H9 (cell line): ENCODE results near the gene ANKRD65. TPM values are rescaled to one million over a fixed set of nuclear protein-coding genes. Genes with fewer than 3 reads are reported as not detected.

Source experiments
- DNase-seq: peaks from one replicate; pipeline ENCODE4 v3.0.0-alpha.2; 2017
- H2AFZ ChIP-seq: one replicate; pipeline ENCODE4 v1.6.1; 2013; ENCODE audit warnings: mild to moderate bottlenecking, low read length, control low read depth, moderate library complexity
- H2AK5ac ChIP-seq: 2 replicates; pipeline ENCODE4 v1.6.1; 2013; ENCODE audit warnings: low read length, control low read depth, mixed read lengths; ENCODE audit not compliant: insufficient read length
- H2BK120ac ChIP-seq: one replicate; pipeline ENCODE4 v1.6.1; 2013; ENCODE audit warnings: low read depth, mild to moderate bottlenecking, low read length, control low read depth, inconsistent platforms; ENCODE audit not compliant: poor library complexity, severe bottlenecking
- H2BK12ac ChIP-seq: 2 replicates; pipeline ENCODE4 v1.6.1; 2013; ENCODE audit warnings: low read length, control low read depth, mixed read lengths, low read depth; ENCODE audit not compliant: insufficient read length
- H2BK15ac ChIP-seq: 2 replicates; pipeline ENCODE4 v1.6.1; 2013; ENCODE audit warnings: low read depth, low read length, control low read depth
- H2BK20ac ChIP-seq: one replicate; pipeline ENCODE4 v1.6.1; 2013; ENCODE audit warnings: low read depth, mild to moderate bottlenecking, low read length, control low read depth, inconsistent platforms; ENCODE audit not compliant: poor library complexity, severe bottlenecking
- H2BK5ac ChIP-seq: 2 replicates; pipeline ENCODE4 v1.6.1; 2013; ENCODE audit warnings: low read length, control low read depth, mixed read lengths; ENCODE audit not compliant: insufficient read length
- H3K14ac ChIP-seq: 2 replicates; pipeline ENCODE4 v1.6.1; 2013; ENCODE audit warnings: low read length, control low read depth; ENCODE audit not compliant: insufficient read depth
- H3K18ac ChIP-seq: 2 replicates; pipeline ENCODE4 v1.6.1; 2013; ENCODE audit warnings: low read depth, mild to moderate bottlenecking, mixed read lengths, low read length, control low read depth; ENCODE audit not compliant: insufficient read length
- H3K23ac ChIP-seq: 2 replicates; pipeline ENCODE4 v1.6.1; 2013; ENCODE audit warnings: low read length, control low read depth, mixed read lengths, low read depth; ENCODE audit not compliant: insufficient read length
- H3K23me2 ChIP-seq: 2 replicates; pipeline ENCODE4 v1.6.1; 2013; ENCODE audit warnings: low read depth, mild to moderate bottlenecking, mixed read lengths, low read length, control low read depth; ENCODE audit not compliant: insufficient read length, poor library complexity, severe bottlenecking
- H3K27ac ChIP-seq: 2 replicates; pipeline ENCODE4 v1.5.1; 2013; ENCODE audit warnings: low read length, control low read depth, mixed read lengths, low read depth; ENCODE audit not compliant: insufficient read length
- H3K27me3 ChIP-seq: 2 replicates; pipeline ENCODE4 v1.6.1; 2013; ENCODE audit warnings: low read length, control low read depth, inconsistent platforms; ENCODE audit not compliant: insufficient read depth
- H3K4ac ChIP-seq: 2 replicates; pipeline ENCODE4 v1.6.1; 2013; ENCODE audit warnings: low read depth, mild to moderate bottlenecking, control low read depth, inconsistent platforms, low read length, moderate library complexity
- H3K4me1 ChIP-seq: 2 replicates; pipeline ENCODE4 v1.6.1; 2013; ENCODE audit warnings: low read length, control low read depth, inconsistent platforms; ENCODE audit not compliant: insufficient read depth
- H3K4me2 ChIP-seq: 2 replicates; pipeline ENCODE4 v1.6.1; 2013; ENCODE audit warnings: low read length, control low read depth, mixed read lengths; ENCODE audit not compliant: insufficient read length, insufficient read depth
- H3K56ac ChIP-seq: 2 replicates; pipeline ENCODE4 v1.6.1; 2013; ENCODE audit warnings: low read depth, mild to moderate bottlenecking, mixed read lengths, low read length, control low read depth; ENCODE audit not compliant: insufficient read length
- H3K79me1 ChIP-seq: 2 replicates; pipeline ENCODE4 v1.6.1; 2013; ENCODE audit warnings: low read depth, mild to moderate bottlenecking, moderate library complexity, low read length, control low read depth, inconsistent platforms; ENCODE audit not compliant: insufficient read depth, poor library complexity, severe bottlenecking
- H3K79me2 ChIP-seq: 2 replicates; pipeline ENCODE4 v1.6.1; 2013; ENCODE audit warnings: low read length, control low read depth, inconsistent platforms; ENCODE audit not compliant: insufficient read depth
- H3K9ac ChIP-seq: 2 replicates; pipeline ENCODE4 v1.6.1; 2013; ENCODE audit warnings: low read length, control low read depth, mixed read lengths; ENCODE audit not compliant: insufficient read length; ENCODE audit errors: extremely low read depth
- H3K9me3 ChIP-seq: one replicate; pipeline ENCODE4 v1.6.1; 2013; ENCODE audit warnings: low read depth, low read length, inconsistent platforms; ENCODE audit not compliant: control insufficient read depth
- H3T11ph ChIP-seq: one replicate; pipeline ENCODE4 v1.6.1; 2013; ENCODE audit warnings: mild to moderate bottlenecking, low read length, control low read depth, inconsistent platforms
- H4K20me1 ChIP-seq: one replicate; pipeline ENCODE4 v1.6.1; 2013; ENCODE audit not compliant: control insufficient read depth, insufficient read length, insufficient read depth
- H4K5ac ChIP-seq: 2 replicates; pipeline ENCODE4 v1.6.1; 2013; ENCODE audit warnings: low read depth, mild to moderate bottlenecking, mixed read lengths, low read length, control low read depth; ENCODE audit not compliant: insufficient read length
- H4K8ac ChIP-seq: replicated peaks from 2 replicates; pipeline ENCODE4 v1.6.1; 2013; ENCODE audit warnings: low read length, control low read depth, mixed read lengths, low read depth; ENCODE audit not compliant: insufficient read length
- H4K91ac ChIP-seq: 2 replicates; pipeline ENCODE4 v1.6.1; 2013; ENCODE audit warnings: low read depth, mild to moderate bottlenecking, moderate library complexity, mixed read lengths, low read length, control low read depth; ENCODE audit not compliant: insufficient read length
- H3K27ac Mint-ChIP-seq, 3 experiments: 2 replicates in 2 of 3; 3 replicates in 1 of 3; pipeline ENCODE4 v1.8.0; 2020 to 2021; ENCODE audit warnings: mixed read lengths in 3 of 3, mild to moderate bottlenecking in 1 of 3, moderate library complexity in 1 of 3
- H3K27me3 Mint-ChIP-seq: 2 replicates; pipeline ENCODE4 v1.8.0; 2021; ENCODE audit warnings: low read depth, mild to moderate bottlenecking, moderate library complexity, mixed read lengths
- H3K36me3 Mint-ChIP-seq, 3 experiments: 2 replicates in 2 of 3; 3 replicates in 1 of 3; pipeline ENCODE4 v1.8.0; 2020 to 2021; ENCODE audit warnings: low read depth in 3 of 3, mixed read lengths in 3 of 3; ENCODE audit not compliant: insufficient read depth in 1 of 3
- H3K4me1 Mint-ChIP-seq, 2 experiments: 2 replicates each; pipeline ENCODE4 v1.8.0; 2020; ENCODE audit warnings: mixed read lengths in 2 of 2
- H3K4me3 Mint-ChIP-seq, 2 experiments: 2 replicates in 1 of 2; 3 replicates in 1 of 2; pipeline ENCODE4 v1.8.0; 2020 to 2021; ENCODE audit warnings: mild to moderate bottlenecking in 2 of 2, mixed read lengths in 2 of 2, moderate library complexity in 1 of 2
- H3K9me3 Mint-ChIP-seq, 2 experiments: 2 replicates in 1 of 2; 3 replicates in 1 of 2; pipeline ENCODE4 v1.8.0; 2020; ENCODE audit warnings: mild to moderate bottlenecking in 2 of 2, mixed read lengths in 2 of 2, moderate library complexity in 1 of 2
- CTCF ChIP-seq: fragments of 200-600 bp; sonication (generic); conservative IDR thresholded peaks from 3 replicates; pipeline ENCODE4 v1.8.0; 2021; ENCODE audit warnings: antibody characterized with exemption, mild to moderate bottlenecking
- WGBS: extraction: QIAGEN DNeasy Blood & Tissue Kit; methylation state at CpG from one replicate; pipeline ENCODE4 v1.1.7; 2013; ENCODE audit warnings: missing lambda C conversion rate, low lambda C conversion rate, mixed read lengths; ENCODE audit not compliant: insufficient read length; ENCODE audit errors: extremely low coverage; 5-methylcytosine and 5-hydroxymethylcytosine counted together
- total RNA-seq: library from RNA; stranded (reverse); gene quantifications from 2 replicates; pipeline ENCODE4 v1.2.1, GENCODE V29; 2021

Gene ANKRD65
- total RNA-seq, 1 experiment from 2014 or later, result 3.1 TPM

- Mint-ChIP-seq H3K4me1 (peaks cover 29 to 49% of the 10 kb centered on the region in 2 experiments), H3K4me3 (no peak overlapping the region), H3K27ac (no peak overlapping the region), H3K9me3 (peaks cover 0 to under 1% of the 10 kb centered on the region in 2 experiments; a peak in 2 of 5 replicates), H3K27me3 (no peaks in the 10 kb centered on the region), H3K36me3 (peaks cover 0 to under 1% (median 0%) of the 10 kb centered on the region in 3 experiments; a peak in 3 of 7 replicates)
- H3K23me2 ChIP-seq, result peaks cover 3% of the 10 kb centered on the region
- H2BK20ac ChIP-seq, result no peak overlapping the region
- no peak overlapping the region for H2AFZ ChIP-seq
- H3K79me1 ChIP-seq, result no peaks in the 10 kb centered on the region
- no peak overlapping the region for H2BK120ac ChIP-seq
- H4K91ac ChIP-seq, result no peak overlapping the region
- H3K27me3 ChIP-seq, result no peaks in the 10 kb centered on the region
- DNase-seq, result no peak
- H4K5ac ChIP-seq, result no peak overlapping the region
- H3K9me3 ChIP-seq, result no peaks in the 10 kb centered on the region
- peaks cover 5% of the 10 kb centered on the region; the same call in 1 of the 2 replicates for H3K4me1 ChIP-seq
- no peak overlapping the region for H2BK15ac ChIP-seq
- H3K23ac ChIP-seq, result no peak overlapping the region
- H3K4ac ChIP-seq, result no peak overlapping the region
- no peak overlapping the region for H3K14ac ChIP-seq
- no peaks in the 10 kb centered on the region for H4K20me1 ChIP-seq
- H3K27ac ChIP-seq, result no peak overlapping the region
- H2BK12ac ChIP-seq, result no peak overlapping the region
- no peak overlapping the region for H3K18ac ChIP-seq
- no CpG with 5 or more reads among the region's 7 CpGs for WGBS
- H3K79me2 ChIP-seq, result no peaks in the 10 kb centered on the region
- no peak overlapping the region for H3T11ph ChIP-seq
- no peak overlapping the region for H2BK5ac ChIP-seq
- no peak overlapping the region for H3K4me2 ChIP-seq
- H3K56ac ChIP-seq, result no peak overlapping the region
- H3K9ac ChIP-seq, result no peak overlapping the region
- TF ChIP-seq CTCF, result no peak
- H4K8ac ChIP-seq, result no peak overlapping the region
- H2AK5ac ChIP-seq, result no peak overlapping the region
These were observed 2.1 kb upstream of the ANKRD65 start for GRCh38 chr1:1423245-1423597.
